HG03045 (cell line): ENCODE results near the gene CCDC182.

Experiments used
- ATAC-seq: cut with Tn5 transposase; IDR thresholded peaks from one replicate; pipeline ENCODE4 v1.9.1; 2021; ENCODE audit warnings: mild to moderate bottlenecking, moderate library complexity; ENCODE audit not compliant: unreplicated experiment

CCDC182 gene

GRCh38 chr17:57730026-57730701, 14.9 kb downstream of the CCDC182 start:
- no peak for ATAC-seq

GRCh38 chr17:57727630-57728175, 17.4 kb downstream of the CCDC182 start:
- no peak for ATAC-seq

- ATAC-seq: no peak
These were observed 18.3 kb downstream of the CCDC182 start for GRCh38 chr17:57726838-57727237.

- no peak for ATAC-seq
These were observed 18.8 kb downstream of the CCDC182 start for GRCh38 chr17:57726213-57726790.

GRCh38 chr17:57724729-57725125, 20.4 kb downstream of the CCDC182 start:
- no peak for ATAC-seq

- no peak for ATAC-seq
These were observed 20.9 kb downstream of the CCDC182 start for GRCh38 chr17:57724026-57724728.

- ATAC-seq: no peak
These were observed 21.6 kb downstream of the CCDC182 start for GRCh38 chr17:57723427-57724025.

- no peak for ATAC-seq
These were observed 22.4 kb downstream of the CCDC182 start for GRCh38 chr17:57722704-57723043.

- ATAC-seq: no peak
These were observed 23.0 kb downstream of the CCDC182 start for GRCh38 chr17:57721967-57722703.

- no peak for ATAC-seq
These were observed 24.6 kb downstream of the CCDC182 start for GRCh38 chr17:57720386-57721035.

GRCh38 chr17:57718878-57719277, 26.2 kb downstream of the CCDC182 start:
- no peak for ATAC-seq

- ATAC-seq: no peak
These were observed 29.1 kb downstream of the CCDC182 start for GRCh38 chr17:57715981-57716380.

- ATAC-seq: no peak
These were observed 30.4 kb downstream of the CCDC182 start for GRCh38 chr17:57714665-57715180.

GRCh38 chr17:57713140-57713539, 32.0 kb downstream of the CCDC182 start:
- no peak for ATAC-seq

GRCh38 chr17:57708410-57708809, 36.7 kb downstream of the CCDC182 start:
- no peak for ATAC-seq

GRCh38 chr17:57707892-57708291, 37.2 kb downstream of the CCDC182 start:
- ATAC-seq: no peak

- ATAC-seq: no peak
These were observed 38.3 kb downstream of the CCDC182 start for GRCh38 chr17:57706761-57707160.

GRCh38 chr17:57705921-57706695, 39.0 kb downstream of the CCDC182 start:
- no peak for ATAC-seq

- no peak for ATAC-seq
These were observed 40.7 kb downstream of the CCDC182 start for GRCh38 chr17:57704448-57704847.
